Nucleus accumbens (tissue), 56 donors: Measurements from ENCODE around the gene SEC63.
A peak's percentile ranks its signal among the peaks of the same experiment; 100 is the strongest.
"Not testable (repeated sequence)": the region's sequence is repeated elsewhere in the genome, so short reads cannot be mapped to it uniquely, and the experiment has no call there.

ENCODE experiments used
- DNase-seq, 56 donors: peaks; one replicate each; lab custom pipeline; 2025; lab: John Stamatoyannopoulos, UW

SEC63 gene

DNA sequence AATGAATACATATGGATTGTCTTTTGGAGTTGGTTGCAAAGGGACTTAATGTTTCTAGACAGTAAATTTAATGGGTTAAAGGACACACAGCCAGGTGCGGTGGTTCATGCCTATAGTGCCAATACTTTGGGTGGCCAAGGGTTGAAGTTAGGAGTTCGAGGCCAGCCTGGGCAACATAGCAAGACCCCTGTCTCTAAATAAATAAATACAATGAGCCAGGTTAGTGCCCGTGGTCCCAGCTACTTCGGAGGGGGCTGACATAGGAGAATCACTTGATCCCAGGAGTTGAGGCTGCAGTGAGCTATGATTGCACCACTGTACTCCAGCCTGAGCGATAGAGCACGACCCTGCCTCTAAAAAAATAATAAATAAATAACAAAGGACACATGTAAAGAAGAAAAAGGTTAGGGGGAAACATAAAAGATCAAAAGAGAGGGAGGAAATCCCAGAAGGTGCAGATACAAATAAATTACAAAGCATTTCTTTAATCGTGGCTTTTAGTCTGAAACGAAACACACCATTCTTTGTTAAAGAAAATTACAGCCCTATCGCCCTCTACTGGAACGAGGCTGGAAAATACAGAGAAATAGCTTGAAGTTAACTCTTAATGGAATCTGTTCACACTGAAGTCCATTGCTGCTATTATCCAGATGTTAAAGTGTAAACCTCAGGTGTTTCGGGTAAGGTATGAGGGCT lies 91.3 kb downstream of the SEC63 start:
- peak in 3 of 56 donors; percentile 3 to 13 (median 4) for DNase-seq

DNA sequence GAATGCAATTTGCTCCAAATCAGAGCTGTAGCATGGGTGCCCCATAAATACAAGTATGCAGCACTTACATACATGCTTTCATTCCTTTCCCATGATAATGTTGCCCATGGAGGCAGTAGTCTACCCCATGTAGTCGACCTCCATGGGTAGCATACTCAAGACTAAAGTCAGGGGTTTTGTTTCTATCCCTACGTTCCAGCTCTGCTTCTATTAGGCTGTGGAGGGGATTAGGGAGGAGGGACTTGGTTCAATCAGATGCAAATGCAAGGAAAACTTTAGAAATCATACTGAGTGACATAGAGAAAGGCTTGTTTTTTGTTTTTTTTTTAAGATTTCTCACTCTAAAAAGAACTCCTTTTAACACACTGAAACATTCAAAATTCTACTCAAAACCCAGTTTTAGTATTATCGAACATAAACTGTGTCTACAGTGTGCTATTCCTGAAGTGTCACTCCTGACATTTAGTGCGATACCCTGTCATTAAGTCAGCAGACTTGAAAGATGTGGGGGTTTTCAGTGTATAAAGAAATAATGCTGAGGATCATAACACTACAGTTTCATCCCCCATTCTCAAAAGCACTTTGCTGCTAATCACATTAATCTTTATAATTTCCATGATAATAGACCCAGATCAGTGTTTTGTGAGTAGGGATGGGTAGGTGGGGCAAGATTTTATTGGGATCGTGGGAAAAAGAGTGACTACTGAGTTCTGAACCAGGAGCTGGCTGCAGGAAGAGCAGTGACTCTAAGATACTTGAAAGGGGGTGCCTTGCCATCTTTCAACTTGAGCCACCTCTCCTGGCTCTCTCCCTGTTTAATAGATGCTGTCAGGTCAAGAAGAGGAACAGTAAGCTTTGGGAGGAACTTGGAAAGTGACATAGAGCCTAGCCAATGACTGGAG lies 93.5 kb downstream of the SEC63 start:
- DNase-seq: no peak

DNA sequence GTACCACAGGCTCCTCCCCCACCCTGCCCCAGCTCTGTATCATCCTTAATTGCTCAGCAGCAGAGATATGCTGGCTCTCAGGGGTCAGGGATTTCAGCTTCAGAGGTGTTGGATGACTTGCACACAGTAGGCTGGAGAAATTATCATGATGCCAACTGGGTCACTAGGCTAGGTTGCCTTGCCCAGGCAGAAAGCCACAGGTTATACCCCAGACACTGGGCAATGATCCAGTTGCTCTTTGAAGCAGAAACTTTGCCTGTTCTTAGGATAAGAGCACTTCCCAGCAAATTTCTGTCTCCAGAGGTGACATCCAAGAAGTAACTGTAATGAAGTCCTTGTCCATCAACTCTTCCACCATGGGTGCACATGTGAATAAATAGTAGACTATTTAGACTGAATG lies 95.6 kb downstream of the SEC63 start:
- no peak for DNase-seq

DNA sequence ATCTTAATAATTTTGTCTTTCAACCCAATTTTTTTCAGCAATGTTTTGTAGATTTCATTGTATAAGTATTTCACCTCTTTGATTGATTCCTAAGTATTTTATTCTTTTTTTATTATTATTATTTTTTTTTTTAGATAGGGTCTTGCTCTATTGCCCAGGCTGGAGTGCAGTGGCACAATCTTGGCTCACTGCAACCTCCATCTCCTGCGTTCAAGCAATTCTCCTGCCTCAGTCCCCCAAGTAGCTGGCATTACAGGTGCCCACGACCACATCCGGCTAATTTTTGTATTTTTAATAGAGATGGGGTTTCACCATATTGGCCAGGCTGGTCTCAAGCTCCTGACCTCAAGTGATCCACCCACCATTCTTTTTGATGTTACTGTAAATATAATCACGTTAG lies 97.0 kb downstream of the SEC63 start:
- not testable (repeated sequence) for DNase-seq

DNA sequence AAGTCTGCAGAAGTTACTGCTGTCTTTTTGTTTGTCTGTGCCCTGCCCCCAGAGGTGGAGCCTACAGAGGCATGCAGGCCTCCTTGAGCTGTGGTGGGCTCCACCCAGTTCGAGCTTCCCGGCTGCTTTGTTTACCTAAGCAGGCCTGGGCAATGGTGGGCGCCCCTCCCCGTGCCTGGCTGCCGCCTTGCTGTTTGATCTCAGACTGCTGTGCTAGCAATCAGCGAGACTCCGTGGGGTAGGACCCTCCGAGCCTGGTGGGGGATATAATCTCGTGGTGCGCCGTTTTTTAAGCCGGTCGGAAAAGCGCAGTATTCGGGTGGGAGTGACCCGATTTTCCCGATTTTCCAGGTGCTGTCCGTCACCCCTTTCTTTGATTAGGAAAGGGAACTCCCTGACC lies 97.9 kb downstream of the SEC63 start:
- not testable (repeated sequence) for DNase-seq

DNA sequence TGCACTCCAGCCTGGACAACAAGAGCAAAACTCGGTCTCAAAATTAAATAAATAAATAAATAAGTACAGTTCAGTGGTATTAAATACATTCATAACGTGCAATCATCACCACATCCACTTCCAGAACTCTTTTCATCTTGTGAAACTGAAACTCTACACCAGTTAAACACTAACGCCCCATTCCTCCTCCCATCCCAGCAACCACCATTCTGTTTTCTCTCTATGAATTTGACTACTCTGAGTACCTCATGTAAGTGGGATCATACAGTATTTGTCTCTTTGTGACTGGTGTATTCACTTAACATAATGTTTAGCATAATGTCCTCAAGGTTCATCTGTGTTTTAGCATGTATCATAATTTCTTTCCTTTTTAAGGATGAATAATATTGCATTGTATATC lies 104.8 kb downstream of the SEC63 start:
- DNase-seq: no peak

DNA sequence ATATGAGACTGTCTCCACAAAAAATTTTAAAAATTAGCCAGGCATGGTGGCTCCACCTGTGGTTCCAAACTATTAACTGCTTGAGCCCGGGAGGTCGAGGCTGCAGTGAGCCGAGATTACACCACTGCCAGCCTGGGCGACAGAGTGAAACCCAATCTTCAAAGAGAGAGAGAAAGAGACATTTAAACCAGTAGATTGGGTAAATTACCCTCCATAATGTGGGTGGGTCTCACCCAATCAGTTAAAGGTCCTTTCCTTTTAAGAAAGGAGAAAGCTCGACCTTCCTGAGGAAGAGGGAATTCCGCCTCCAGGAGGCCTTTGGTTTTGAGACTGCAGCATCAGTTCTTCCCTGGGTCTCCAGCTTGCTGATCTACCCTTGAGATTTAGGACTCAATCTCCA lies 108.7 kb downstream of the SEC63 start:
- DNase-seq: no peak

DNA sequence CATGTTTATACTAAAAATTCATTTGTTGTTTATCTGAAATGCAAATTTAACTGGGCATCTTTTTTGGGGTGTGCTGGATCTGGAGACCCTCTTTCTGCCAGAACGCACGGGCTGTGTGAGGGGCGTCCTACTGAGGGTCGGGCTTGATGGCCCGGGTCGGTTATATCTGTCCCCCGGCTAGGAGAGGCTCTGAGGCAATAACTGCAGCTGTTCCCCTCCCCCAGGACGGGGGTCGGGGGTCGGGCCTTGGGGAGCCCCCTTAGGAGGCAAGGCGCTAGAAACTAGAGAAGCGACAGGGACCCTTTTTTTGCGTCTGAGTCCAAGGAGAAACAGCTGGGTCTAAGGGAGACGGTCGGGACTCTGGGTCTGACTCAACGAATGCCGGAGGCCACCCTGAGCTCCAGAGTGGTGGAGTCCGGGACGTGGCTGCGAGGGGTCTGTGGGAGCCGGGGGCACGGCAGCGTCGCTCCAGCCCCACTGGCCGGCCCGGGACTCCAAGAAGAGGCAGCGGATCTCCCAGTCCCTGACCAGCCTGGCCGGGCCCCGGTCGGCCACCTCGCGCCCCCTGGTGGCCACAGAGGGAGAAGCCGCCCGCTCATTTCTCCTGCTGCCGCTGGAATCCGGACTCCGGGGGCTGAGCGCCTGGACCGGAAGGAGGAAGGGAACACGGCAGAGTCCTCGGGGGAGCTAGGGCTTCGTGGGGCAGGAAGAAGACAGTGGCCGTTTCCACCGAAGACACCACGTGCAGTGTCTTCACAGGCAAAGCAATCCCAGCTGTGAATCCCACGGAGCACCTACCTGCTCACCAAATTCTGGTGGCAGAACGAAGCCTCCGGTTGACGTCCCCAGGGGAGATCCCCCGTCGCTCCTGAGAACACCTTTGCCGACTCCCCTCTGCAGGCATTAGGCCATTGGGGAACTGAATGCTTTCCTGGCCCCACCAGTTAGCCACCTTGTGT lies 109.9 kb downstream of the SEC63 start:
- peak in 51 of 56 donors; percentile 20 to 87 (median 65) for DNase-seq

DNA sequence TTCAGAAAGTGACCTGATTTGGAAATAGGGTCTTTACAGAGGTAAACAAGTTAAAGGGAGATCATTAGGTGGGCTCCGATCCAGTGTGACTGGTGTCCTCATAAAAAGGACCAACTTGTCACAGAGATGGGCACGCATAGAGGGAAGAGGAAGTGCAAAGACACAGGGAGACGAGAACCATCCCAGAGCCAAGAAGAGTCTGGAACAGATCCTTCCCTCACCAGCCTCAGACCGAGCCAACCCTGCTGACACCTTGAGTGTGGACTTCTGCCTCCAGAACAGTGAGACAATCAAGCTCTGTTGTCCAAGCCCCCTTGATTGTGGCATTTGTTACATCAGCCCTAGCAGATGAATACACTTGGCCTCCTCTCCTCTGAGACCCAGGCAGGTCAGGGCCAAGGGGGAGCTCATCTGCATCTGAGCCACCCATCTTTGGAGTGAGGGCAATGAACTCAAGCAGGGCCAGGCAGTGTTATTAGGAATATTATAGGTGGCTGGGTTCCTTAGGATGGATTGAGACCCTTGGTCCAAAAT lies 111.7 kb downstream of the SEC63 start:
- no peak for DNase-seq

DNA sequence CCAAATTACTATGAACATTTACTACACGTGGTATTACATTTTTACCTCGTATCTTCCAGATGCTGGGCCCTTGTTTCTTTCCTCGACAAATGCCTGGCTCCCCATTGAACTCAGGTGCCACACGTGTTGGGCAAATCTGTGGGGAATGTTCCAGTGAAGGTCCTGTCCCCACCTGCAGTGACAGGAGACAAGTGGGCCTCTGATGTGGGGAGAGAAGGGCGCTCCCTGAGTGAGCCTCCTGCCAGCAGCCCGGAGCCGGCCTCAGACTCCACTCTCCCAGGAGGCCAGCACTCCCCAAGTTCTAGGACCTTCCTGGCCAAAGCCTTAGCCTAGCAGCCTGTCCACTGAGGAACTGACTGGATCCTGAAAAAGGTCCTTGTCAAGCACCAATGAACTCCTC lies 112.2 kb downstream of the SEC63 start:
- no peak for DNase-seq

DNA sequence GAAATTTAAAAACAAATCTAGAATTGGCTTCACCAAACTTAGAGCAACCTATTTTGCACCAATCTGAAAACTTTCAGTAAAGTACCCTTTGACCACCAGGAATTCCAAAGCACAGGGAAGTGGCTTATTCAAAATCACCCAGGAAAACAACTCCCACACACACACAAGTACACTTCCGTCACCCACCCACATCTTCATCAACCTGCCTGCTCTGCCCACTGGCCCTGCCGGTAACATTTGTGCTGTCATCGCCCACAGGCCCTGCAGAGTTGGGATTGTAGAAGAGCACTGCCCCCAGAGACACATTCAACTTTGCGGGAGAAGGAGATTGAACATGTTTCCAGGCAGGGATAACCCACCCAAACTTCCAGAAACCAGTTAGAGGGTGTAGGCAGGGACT lies 114.6 kb downstream of the SEC63 start:
- DNase-seq: no peak

DNA sequence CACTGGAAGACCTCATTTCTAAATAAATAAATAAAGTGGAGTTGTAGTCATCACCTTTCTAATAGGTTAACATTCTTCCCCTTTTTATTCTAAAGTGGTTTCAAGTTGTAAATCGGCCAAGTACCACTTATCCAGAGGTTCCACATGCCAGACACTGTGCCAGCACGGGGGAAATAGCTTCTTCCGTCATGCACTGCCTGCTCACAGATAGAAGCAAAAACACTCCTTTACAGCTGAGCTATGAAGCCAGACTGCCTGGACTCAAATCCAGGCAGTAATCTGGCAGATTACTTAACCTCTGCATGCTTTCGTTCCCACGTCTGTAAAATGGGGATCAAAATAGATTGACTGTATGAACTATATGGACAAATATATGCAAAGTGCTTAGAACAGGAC lies 116.7 kb downstream of the SEC63 start:
- no peak for DNase-seq

DNA sequence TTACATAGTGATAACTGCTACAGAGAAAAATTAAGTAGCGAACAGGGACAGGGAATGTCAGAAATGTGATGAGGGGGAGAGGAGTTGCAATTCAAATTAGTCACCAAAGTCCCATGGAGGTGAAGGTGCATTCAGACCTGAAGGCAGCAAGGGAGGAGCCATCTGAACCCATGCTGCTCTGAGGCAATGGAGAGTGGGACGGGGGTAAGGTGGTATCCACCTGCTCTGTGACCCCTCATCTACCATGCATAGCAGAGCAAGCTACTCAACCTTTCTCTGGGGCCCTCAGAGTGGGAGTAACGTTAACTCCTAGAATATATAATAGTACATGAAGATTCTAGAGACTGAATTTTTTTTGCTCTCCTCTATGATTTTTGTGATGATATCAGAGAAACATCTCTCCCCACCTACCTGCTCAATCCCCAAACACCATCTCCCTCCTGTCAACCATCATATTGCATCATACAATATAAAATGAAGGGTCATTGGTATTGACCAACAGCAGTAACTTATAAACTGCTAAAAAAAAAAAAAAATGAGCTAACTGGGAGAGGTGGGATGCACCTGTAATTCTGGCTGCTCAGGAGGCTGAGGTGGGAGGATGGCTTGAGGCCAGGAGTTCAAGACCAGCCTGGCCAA lies 117.3 kb downstream of the SEC63 start:
- no peak for DNase-seq

DNA sequence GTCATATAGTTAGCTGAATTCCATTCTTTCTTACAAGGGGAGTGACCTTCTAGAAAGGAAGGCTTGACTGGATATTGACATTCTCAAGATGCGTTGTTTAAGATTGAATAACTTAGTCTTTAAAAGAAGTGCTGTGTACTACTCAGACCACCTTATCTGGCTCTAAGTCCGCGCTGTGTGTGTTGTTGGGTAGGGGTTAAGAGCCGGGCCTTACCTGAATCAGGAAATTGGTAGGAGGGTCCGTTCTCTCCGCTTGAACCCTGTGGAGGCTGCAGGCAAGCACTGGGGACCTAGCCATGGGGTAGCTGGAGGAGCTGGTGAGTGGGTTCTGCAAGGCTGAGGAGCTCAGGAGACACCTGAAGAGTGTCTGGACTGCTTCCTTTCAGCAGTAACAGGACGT lies 124.9 kb downstream of the SEC63 start:
- DNase-seq: no peak

DNA sequence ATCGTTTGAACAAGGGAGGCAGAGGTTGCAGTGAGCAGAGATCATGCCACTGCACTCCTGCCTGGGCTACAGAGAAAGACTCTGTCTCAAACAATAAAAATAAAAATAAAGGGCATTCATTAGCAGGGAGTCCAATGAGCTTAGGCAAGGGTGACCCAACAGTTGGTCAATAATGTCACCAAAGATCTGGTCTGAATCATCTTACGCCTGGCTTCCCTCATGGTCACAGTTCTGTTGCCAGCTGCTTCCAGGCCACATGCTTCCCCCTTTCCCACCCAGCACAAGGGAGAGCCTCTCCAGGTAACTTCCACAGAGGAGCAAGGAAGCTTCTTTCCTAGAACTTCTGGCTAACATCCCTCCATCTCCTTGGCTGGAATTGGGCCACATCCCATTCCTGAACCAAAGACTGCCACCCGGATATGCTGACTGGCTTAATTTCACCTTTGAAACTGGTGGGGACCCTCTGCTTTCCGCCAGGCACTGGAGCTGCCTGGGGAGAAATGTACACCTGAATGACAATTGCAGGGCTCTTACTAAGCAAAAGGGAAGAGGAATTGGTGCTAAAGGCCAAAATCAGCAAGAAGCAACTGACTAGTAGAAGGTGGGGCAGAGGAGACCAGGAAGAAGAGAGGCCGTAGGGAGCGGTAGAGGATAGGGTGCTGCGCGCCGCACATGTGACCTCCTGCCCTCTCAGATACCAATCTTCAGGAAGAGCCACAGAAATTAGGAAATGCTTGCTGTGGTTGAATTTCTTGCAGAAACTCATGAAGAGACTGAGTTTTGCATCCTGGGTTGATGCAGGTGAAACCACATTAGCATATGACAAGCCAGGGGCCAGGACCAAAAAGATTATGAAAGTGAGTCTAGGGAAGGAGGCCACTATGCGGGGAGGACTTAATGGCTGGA lies 125.6 kb downstream of the SEC63 start:
- no peak for DNase-seq

DNA sequence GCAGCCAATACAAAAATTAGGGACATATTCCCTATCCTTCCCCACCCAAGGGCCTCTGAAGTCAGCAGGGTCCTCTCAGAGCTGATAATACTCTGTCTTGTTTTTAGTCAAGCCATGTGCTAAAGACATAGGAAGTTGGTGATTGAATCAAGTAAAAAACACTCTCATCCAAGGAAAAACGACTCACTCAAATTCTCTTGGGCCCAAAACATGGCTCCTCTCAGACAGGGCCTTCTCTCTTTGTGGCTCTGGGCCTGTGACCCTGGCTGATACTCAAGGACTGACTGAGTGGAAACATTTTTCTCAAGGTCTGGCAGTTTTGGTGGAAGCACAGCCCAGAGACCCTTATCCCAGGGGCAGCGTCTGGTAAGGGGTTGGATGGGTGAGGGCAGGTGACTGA lies 127.9 kb downstream of the SEC63 start:
- no peak for DNase-seq

DNA sequence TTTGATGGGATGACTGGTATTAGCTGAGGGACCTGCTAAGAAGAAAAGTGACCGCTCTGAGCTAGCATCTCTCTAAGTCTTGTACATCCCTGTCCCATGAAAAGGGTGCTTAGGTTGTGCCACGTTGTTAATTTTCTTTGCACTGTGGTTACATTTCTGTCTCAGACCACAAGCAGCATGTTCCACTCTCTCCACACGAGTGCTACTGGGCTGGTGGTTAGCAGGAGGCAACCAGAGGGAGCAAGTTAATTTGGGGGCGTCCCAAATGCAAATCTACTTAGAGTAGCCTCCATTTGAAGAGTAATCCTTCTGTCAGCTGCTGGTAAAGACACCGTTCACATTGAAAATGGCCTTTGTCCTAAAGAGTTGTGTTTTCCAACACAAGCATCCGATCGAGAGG lies 130.5 kb downstream of the SEC63 start:
- no peak for DNase-seq

DNA sequence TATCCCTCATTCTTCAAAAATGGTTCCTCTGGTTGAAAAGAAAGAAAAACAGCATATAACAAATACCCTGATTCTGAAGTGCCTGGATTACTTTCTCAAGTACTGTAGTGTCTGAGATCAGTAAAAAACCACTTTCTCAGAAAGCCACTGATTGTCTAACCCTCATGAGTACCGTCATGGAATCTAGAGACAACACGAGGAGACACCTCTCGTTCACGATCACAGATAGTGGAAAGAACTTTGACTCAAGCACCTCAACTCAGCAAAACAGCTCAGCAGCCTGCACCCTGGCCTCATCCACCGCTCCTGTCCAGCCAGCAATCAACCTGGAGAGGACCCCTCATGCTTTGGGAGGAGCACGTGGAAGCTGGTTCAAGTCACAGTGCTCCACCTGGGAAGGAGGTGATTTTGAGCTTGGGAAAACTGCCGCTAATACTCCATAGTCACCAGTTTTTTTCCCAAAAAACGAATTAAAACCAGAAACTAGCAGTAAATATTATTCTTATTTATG lies 134.9 kb downstream of the SEC63 start:
- no peak for DNase-seq
